Fibroblast of lung (primary cell): ENCODE results near the gene ATP6V0B. TPM values are rescaled to one million over a fixed set of nuclear protein-coding genes. Genes with fewer than 3 reads are reported as not detected.

Source experiments
- DNase-seq, 2 donors: peaks; one replicate each; pipeline versions ENCODE4 v3.0.0 to v3.0.0-alpha.2; 2010; ENCODE audit warnings: low read depth in 2 of 2
- H2AFZ ChIP-seq: 2 replicates; pipeline ENCODE4 v1.5.1; 2012; ENCODE audit warnings: low read length, control low read depth, inconsistent platforms
- H3K27ac ChIP-seq: 2 replicates; pipeline ENCODE4 v1.5.1; 2011; ENCODE audit warnings: low read length, control low read depth; ENCODE audit not compliant: insufficient read depth
- H3K27me3 ChIP-seq: 2 replicates; pipeline ENCODE4 v1.5.1; 2011; ENCODE audit warnings: mild to moderate bottlenecking, low read length; ENCODE audit not compliant: control insufficient read depth, insufficient read depth
- H3K36me3 ChIP-seq: 2 replicates; pipeline ENCODE4 v1.5.1; 2011; ENCODE audit warnings: low read length; ENCODE audit not compliant: control insufficient read depth, insufficient read depth
- H3K4me1 ChIP-seq: 2 replicates; pipeline ENCODE4 v1.5.1; 2011; ENCODE audit warnings: low read length; ENCODE audit not compliant: control insufficient read depth, insufficient read depth; ENCODE audit errors: extremely low read depth
- H3K4me2 ChIP-seq: 2 replicates; pipeline ENCODE4 v1.5.1; 2011; ENCODE audit warnings: low read length, control low read depth; ENCODE audit not compliant: insufficient read depth; ENCODE audit errors: extremely low read depth
- H3K4me3 ChIP-seq, 4 experiments: fragments of 200-600 bp in 1 of 4; sonication (generic) in 1 of 4; replicated peaks in 1 of 4; 2 replicates each; pipeline ENCODE4 v1.5.1; 2011 to 2016; ENCODE audit warnings: low read length in 4 of 4, low read depth in 3 of 4, mild to moderate bottlenecking in 3 of 4, control low read depth in 2 of 4, inconsistent platforms in 1 of 4, mixed read lengths in 1 of 4; ENCODE audit not compliant: insufficient read depth in 1 of 4; ENCODE audit errors: control extremely low read depth in 1 of 4
- H3K79me2 ChIP-seq: 2 replicates; pipeline ENCODE4 v1.5.1; 2012; ENCODE audit warnings: mild to moderate bottlenecking, low read length, inconsistent platforms; ENCODE audit not compliant: control insufficient read depth, insufficient read depth
- H3K9ac ChIP-seq: 2 replicates; pipeline ENCODE4 v1.5.1; 2011; ENCODE audit warnings: mild to moderate bottlenecking, low read length, control low read depth; ENCODE audit not compliant: insufficient read depth
- H3K9me3 ChIP-seq: 2 replicates; pipeline ENCODE4 v1.5.1; 2012; ENCODE audit warnings: low read depth, low read length; ENCODE audit not compliant: control insufficient read depth, insufficient read depth
- H4K20me1 ChIP-seq: 2 replicates; pipeline ENCODE4 v1.5.1; 2011; ENCODE audit warnings: low read length; ENCODE audit not compliant: control insufficient read depth, insufficient read depth; ENCODE audit errors: extremely low read depth
- EZH2 ChIP-seq: IDR thresholded peaks from 2 replicates; pipeline ENCODE4 v1.5.1; 2012; ENCODE audit warnings: low read length, control low read depth, mild to moderate bottlenecking; ENCODE audit errors: missing control alignments
- polyA plus RNA-seq, 2 donors: library from polyadenylated mRNA; depleted of rRNA in 1 of 2; stranded (reverse) in 1 of 2; unstranded in 1 of 2; fragments of >200 nt; gene quantifications; 2 replicates each; pipeline ENCODE4 v1.2.1, GENCODE V29; 2011 to 2012; ENCODE audit warnings: missing spikeins in 1 of 2
- total RNA-seq: library from RNA; depleted of rRNA; stranded (reverse); fragments of >200 nt; gene quantifications from 2 replicates; pipeline ENCODE4 v1.2.1, GENCODE V29; 2014
- TF ChIP-seq, protein P1 (sequence below), 2 donors: IDR thresholded peaks in 1 of 2; conservative IDR thresholded peaks in 1 of 2; 1 replicate in 1 of 2; 2 replicates in 1 of 2; pipeline ENCODE4 v1.5.1; 2011 to 2012; ENCODE audit warnings: low read length in 2 of 2, control low read depth in 1 of 2, inconsistent platforms in 1 of 2, low read depth in 1 of 2, mild to moderate bottlenecking in 1 of 2

Gene ATP6V0B
- total and polyA plus RNA-seq, 2 donors (not counting 1 experiment from before 2014, with no cell fraction given) = 83.5 to 121 TPM

DNA sequence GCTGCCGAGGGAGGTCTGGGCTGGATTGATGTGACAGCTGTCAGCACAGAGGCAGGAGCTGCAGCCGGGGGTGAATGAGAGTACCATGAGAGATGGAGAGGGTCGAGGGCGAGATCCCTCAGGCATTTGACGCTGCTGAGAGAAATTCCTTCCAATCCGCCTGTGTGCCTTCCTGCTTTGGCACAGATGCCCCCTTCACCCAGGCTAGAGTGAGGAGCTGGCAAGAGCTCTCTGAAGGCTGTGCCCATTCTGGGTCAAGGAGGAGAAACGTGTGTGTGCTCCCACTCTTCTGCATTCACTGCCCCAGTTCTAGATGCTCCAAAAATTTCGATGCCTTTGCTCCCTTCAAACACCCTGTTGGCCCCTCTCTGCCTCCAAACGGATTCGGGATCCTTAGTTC, 36.4 kb upstream of the ATP6V0B start:
- no peak for DNase-seq
- Histone ChIP-seq H3K4me3 (no peak overlapping the region), H3K79me2 (no peaks in the 10 kb centered on the region), H3K9ac (no peak overlapping the region), H3K4me1 (no peaks in the 10 kb centered on the region), H2AFZ (no peak overlapping the region), H3K36me3 (no peaks in the 10 kb centered on the region), H3K27me3 (no peaks in the 10 kb centered on the region), H3K27ac (no peak overlapping the region), H4K20me1 (no peaks in the 10 kb centered on the region), H3K4me2 (no peak overlapping the region), H3K9me3 (no peaks in the 10 kb centered on the region)
- no peak for TF ChIP-seq EZH2
- TF ChIP-seq, protein P1, sequence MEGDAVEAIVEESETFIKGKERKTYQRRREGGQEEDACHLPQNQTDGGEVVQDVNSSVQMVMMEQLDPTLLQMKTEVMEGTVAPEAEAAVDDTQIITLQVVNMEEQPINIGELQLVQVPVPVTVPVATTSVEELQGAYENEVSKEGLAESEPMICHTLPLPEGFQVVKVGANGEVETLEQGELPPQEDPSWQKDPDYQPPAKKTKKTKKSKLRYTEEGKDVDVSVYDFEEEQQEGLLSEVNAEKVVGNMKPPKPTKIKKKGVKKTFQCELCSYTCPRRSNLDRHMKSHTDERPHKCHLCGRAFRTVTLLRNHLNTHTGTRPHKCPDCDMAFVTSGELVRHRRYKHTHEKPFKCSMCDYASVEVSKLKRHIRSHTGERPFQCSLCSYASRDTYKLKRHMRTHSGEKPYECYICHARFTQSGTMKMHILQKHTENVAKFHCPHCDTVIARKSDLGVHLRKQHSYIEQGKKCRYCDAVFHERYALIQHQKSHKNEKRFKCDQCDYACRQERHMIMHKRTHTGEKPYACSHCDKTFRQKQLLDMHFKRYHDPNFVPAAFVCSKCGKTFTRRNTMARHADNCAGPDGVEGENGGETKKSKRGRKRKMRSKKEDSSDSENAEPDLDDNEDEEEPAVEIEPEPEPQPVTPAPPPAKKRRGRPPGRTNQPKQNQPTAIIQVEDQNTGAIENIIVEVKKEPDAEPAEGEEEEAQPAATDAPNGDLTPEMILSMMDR (conservative IDR thresholded peaks at IDR 0.05 in 1 of 2, IDR thresholded peaks at IDR 0.05 in 1 of 2; ENCODE audit: low read depth in 1 of 2, low read length in 2 of 2) = no peak

DNA sequence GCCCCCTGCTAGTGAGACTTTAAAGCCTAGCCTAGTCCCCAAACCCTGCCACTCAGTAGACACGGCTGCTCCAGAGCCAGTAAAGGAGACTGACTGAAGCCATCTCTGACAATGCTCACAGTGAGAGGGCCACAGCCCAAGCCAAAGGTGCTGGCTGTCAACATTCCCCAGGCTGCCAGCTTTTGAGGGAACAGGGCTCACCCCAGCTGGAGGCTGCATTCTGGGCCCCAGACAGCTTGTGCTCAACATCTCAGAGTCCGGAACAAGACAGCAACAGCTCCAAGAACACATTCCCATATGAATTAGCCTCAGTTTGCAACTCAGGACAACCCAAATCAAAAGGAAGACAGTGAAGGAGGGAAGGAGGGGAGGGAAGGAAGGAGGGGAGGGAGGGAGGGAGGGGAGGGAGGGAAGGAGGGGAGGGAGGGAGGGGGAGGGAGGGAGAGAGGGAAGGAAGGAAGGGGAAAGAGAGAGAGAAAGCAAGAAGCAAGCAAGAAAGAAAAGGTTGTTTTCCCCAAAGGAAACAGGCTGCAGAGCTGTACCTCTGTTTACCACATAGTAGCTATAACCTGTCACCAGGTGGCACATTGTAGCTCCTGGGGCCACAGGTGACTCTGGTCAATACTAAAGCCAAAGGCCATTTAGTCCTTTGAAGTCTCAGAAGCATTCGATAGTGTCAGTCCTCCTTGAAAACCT, 35.7 kb upstream of the ATP6V0B start:
- H2AFZ ChIP-seq = no peak overlapping the region
- H4K20me1 ChIP-seq = no peaks in the 10 kb centered on the region
- no peak overlapping the region for H3K9ac ChIP-seq
- DNase-seq = no peak
- no peaks in the 10 kb centered on the region for H3K79me2 ChIP-seq
- H3K36me3 ChIP-seq = no peaks in the 10 kb centered on the region
- H3K27me3 ChIP-seq = no peaks in the 10 kb centered on the region
- H3K27ac ChIP-seq = no peak overlapping the region
- H3K4me3 ChIP-seq = no peak overlapping the region
- no peaks in the 10 kb centered on the region for H3K9me3 ChIP-seq
- H3K4me1 ChIP-seq = no peaks in the 10 kb centered on the region
- no peak for TF ChIP-seq EZH2
- TF ChIP-seq, protein P1 (conservative IDR thresholded peaks at IDR 0.05 in 1 of 2, IDR thresholded peaks at IDR 0.05 in 1 of 2; ENCODE audit: low read depth in 1 of 2, low read length in 2 of 2) = no peak
- no peak overlapping the region for H3K4me2 ChIP-seq

DNA sequence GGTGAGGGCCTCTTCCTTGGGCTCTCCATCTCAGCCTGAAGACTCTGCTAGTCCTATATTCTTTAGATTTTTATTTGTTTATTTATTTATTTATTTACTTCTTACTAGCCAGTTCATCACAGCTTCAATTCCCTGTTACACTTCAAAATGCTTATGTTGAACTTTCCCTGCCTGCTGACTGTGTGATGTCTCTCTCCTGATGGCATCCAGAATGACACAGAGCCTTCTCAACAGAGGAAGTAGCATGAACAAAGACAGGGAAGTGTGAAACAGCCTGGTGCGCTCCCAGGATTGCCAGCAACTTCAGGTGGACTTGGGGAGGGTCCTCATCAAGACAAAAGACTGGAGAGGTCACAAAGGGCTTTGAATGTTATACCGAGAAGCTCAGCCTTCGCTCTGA, 32.3 kb upstream of the ATP6V0B start:
- Histone ChIP-seq H4K20me1 (no peaks in the 10 kb centered on the region), H2AFZ (no peak overlapping the region), H3K36me3 (no peaks in the 10 kb centered on the region), H3K27ac (no peak overlapping the region), H3K4me2 (no peak overlapping the region), H3K79me2 (peaks cover 4% of the 10 kb centered on the region), H3K4me3 (no peak overlapping the region), H3K4me1 (peaks cover 3% of the 10 kb centered on the region), H3K27me3 (no peaks in the 10 kb centered on the region), H3K9ac (no peak overlapping the region), H3K9me3 (no peaks in the 10 kb centered on the region)
- no peak for DNase-seq
- no peak for TF ChIP-seq EZH2
- TF ChIP-seq, protein P1 (conservative IDR thresholded peaks at IDR 0.05 in 1 of 2, IDR thresholded peaks at IDR 0.05 in 1 of 2; ENCODE audit: low read depth in 1 of 2, low read length in 2 of 2) = no peak
